Vagina (tissue), 2 donors: ENCODE measurements around the gene S1PR3. TPM values are rescaled to one million over a fixed set of nuclear protein-coding genes. Genes with fewer than 3 reads are reported as not detected.
A peak's percentile ranks its signal among the peaks of the same experiment; 100 is the strongest.

Source experiments
- DNase-seq, 2 donors: peaks; one replicate each; pipeline ENCODE4 v3.0.0-alpha.2; 2017; ENCODE audit errors: extremely low spot score in 2 of 2
- H3K27ac ChIP-seq: fragments of 200-600 bp; sonication (generic); one replicate; pipeline ENCODE4 v1.5.1; 2019
- H3K27me3 ChIP-seq: fragments of 200-600 bp; sonication (generic); one replicate; pipeline ENCODE4 v1.5.1; 2019
- H3K36me3 ChIP-seq, 2 donors: fragments of 200-600 bp; sonication (generic); one replicate each; pipeline ENCODE4 v1.5.1; 2017 to 2019
- H3K4me1 ChIP-seq: fragments of 200-600 bp; sonication (generic); one replicate; pipeline ENCODE4 v1.5.1; 2019
- H3K4me3 ChIP-seq, 2 donors: fragments of 200-600 bp; sonication (generic); 1 replicate in 1 of 2; 2 replicates in 1 of 2; pipeline ENCODE4 v1.5.1; 2016 to 2019
- H3K9me3 ChIP-seq: fragments of 200-600 bp; sonication (generic); one replicate; pipeline ENCODE4 v1.5.1; 2019
- CTCF ChIP-seq, 3 experiments: fragments of 450-650 bp in 2 of 3; fragments of 200-600 bp in 1 of 3; sonication (generic) in 1 of 3; IDR thresholded peaks; one replicate each; pipeline ENCODE4 v1.5.1; 2017 to 2019; ENCODE audit warnings: antibody characterized with exemption in 3 of 3, mild to moderate bottlenecking in 2 of 3, moderate library complexity in 2 of 3
- POLR2A ChIP-seq, 2 donors: fragments of 450-650 bp; IDR thresholded peaks; one replicate each; pipeline ENCODE4 v1.6.1; 2017; ENCODE audit warnings: antibody characterized with exemption in 2 of 2, mild to moderate bottlenecking in 2 of 2, moderate library complexity in 2 of 2
- POLR2AphosphoS5 ChIP-seq, 2 donors: sonication (generic); formaldehyde crosslinking; IDR thresholded peaks; one replicate each; pipeline ENCODE4 v1.9.0; 2017; ENCODE audit warnings: antibody characterized with exemption in 2 of 2, mild to moderate bottlenecking in 2 of 2, low read depth in 1 of 2; ENCODE audit not compliant: insufficient read depth in 1 of 2
- intact Hi-C: fragments of 100-400 bp; cut with DNase I; formaldehyde crosslinking; loops from one replicate; pipeline ENCODE4 v1.15.1; 2023
- total RNA-seq: library from RNA; depleted of rRNA; stranded (reverse); fragments of >200 nt; gene quantifications from one replicate; pipeline ENCODE4 v1.2.3, GENCODE V29; 2016

Gene S1PR3
- total RNA-seq, 1 donor from 2014 or later, result 39.3 TPM

GRCh38 chr9:89024727-89025126 is 33.5 kb downstream of the S1PR3 start:
- intact Hi-C loops, result loop anchor here (5.0 to 10.0 kb wide), 2 partner anchors 150 to 637 kb away; partner anchors contain the start of genes SHC3 and SPIN1
- H3K9me3 ChIP-seq, result peaks cover 4% of the 10 kb centered on the region
- no peak for TF ChIP-seq POLR2AphosphoS5 (IDR thresholded peaks at IDR 0.05; ENCODE audit: insufficient read depth in 1 of 2, low read depth in 1 of 2)
- TF ChIP-seq CTCF (IDR thresholded peaks at IDR 0.05), result no peak
- no peak for TF ChIP-seq POLR2A (IDR thresholded peaks at IDR 0.05)
- no peaks in the 10 kb centered on the region for H3K27me3 ChIP-seq
- H3K36me3 ChIP-seq, result no peaks in the 10 kb centered on the region
- no peak overlapping the region for H3K4me3 ChIP-seq
- peaks cover 37% of the 10 kb centered on the region for H3K4me1 ChIP-seq
- H3K27ac ChIP-seq, result peak overlapping the region; percentile 92
- no peak for DNase-seq

- H3K9me3 ChIP-seq, result peaks cover 4% of the 10 kb centered on the region
- H3K27me3 ChIP-seq, result no peaks in the 10 kb centered on the region
- TF ChIP-seq POLR2AphosphoS5 (IDR thresholded peaks at IDR 0.05; ENCODE audit: insufficient read depth in 1 of 2, low read depth in 1 of 2), result no peak
- no peak for TF ChIP-seq CTCF (IDR thresholded peaks at IDR 0.05)
- no peak for TF ChIP-seq POLR2A (IDR thresholded peaks at IDR 0.05)
- H3K36me3 ChIP-seq, result no peaks in the 10 kb centered on the region
- H3K4me1 ChIP-seq, result peaks cover 37% of the 10 kb centered on the region
- no peak for DNase-seq
- peak overlapping the region; percentile 92 for H3K27ac ChIP-seq
- intact Hi-C loops, result loop anchor here (10.0 kb wide), 1 partner anchor 149 kb away; the partner anchor contains the start of gene SHC3
- H3K4me3 ChIP-seq, result no peak overlapping the region
Observed at GRCh38 chr9:89025553-89025952, 34.3 kb downstream of the S1PR3 start.

GRCh38 chr9:89026876-89027275 is 35.6 kb downstream of the S1PR3 start:
- TF ChIP-seq POLR2A (IDR thresholded peaks at IDR 0.05) (no peak), CTCF (IDR thresholded peaks at IDR 0.05) (no peak), POLR2AphosphoS5 (IDR thresholded peaks at IDR 0.05; ENCODE audit: insufficient read depth in 1 of 2, low read depth in 1 of 2) (no peak)
- intact Hi-C loops, result loop anchor here (10.0 kb wide), 1 partner anchor 148 kb away; the partner anchor contains the start of gene SHC3
- Histone ChIP-seq H3K4me3 (no peak overlapping the region), H3K27ac (peak overlapping the region; percentile 29), H3K9me3 (peaks cover 4% of the 10 kb centered on the region), H3K27me3 (no peaks in the 10 kb centered on the region), H3K4me1 (peaks cover 23% of the 10 kb centered on the region), H3K36me3 (no peaks in the 10 kb centered on the region)
- no peak for DNase-seq

- DNase-seq, result no peak
- Histone ChIP-seq H3K4me1 (peaks cover 7% of the 10 kb centered on the region), H3K9me3 (peaks cover 4% of the 10 kb centered on the region), H3K27me3 (no peaks in the 10 kb centered on the region), H3K36me3 (no peaks in the 10 kb centered on the region), H3K27ac (no peak overlapping the region), H3K4me3 (no peak overlapping the region)
- TF ChIP-seq POLR2A (IDR thresholded peaks at IDR 0.05) (no peak), POLR2AphosphoS5 (IDR thresholded peaks at IDR 0.05; ENCODE audit: insufficient read depth in 1 of 2, low read depth in 1 of 2) (no peak), CTCF (IDR thresholded peaks at IDR 0.05) (no peak)
- intact Hi-C loops, result loop anchor here (10.0 kb wide), 1 partner anchor 145 kb away; the partner anchor contains the start of gene SHC3
Observed at GRCh38 chr9:89029788-89030187, 38.5 kb downstream of the S1PR3 start.

- H3K27ac ChIP-seq, result no peak overlapping the region
- H3K36me3 ChIP-seq, result no peaks in the 10 kb centered on the region
- intact Hi-C loops, result no loop called here
- no peak overlapping the region for H3K4me3 ChIP-seq
- peaks cover 13% of the 10 kb centered on the region for H3K4me1 ChIP-seq
- no peak for DNase-seq
- no peaks in the 10 kb centered on the region for H3K27me3 ChIP-seq
- TF ChIP-seq CTCF (IDR thresholded peaks at IDR 0.05) (no peak), POLR2A (IDR thresholded peaks at IDR 0.05) (no peak), POLR2AphosphoS5 (IDR thresholded peaks at IDR 0.05; ENCODE audit: insufficient read depth in 1 of 2, low read depth in 1 of 2) (no peak)
- H3K9me3 ChIP-seq, result peaks cover 4% of the 10 kb centered on the region
Observed at GRCh38 chr9:89032173-89032572, 40.9 kb downstream of the S1PR3 start.
